MM.1S (cell line): Measurements from ENCODE around the gene HIVEP1.

Source experiments
- DNase-seq: peaks from one replicate; pipeline ENCODE4 v3.0.0-alpha.2; 2015
- H2AFZ ChIP-seq: fragments of 300-600 bp; sonication (generic); 2 replicates; pipeline ENCODE4 v1.6.0; 2016; ENCODE audit warnings: antibody characterized with exemption, low read length
- H3F3A ChIP-seq: fragments of 300-600 bp; sonication (generic); 2 replicates; pipeline ENCODE4 v1.6.1; 2016; ENCODE audit warnings: mild to moderate bottlenecking, antibody characterized with exemption, low read length, moderate library complexity, mixed read lengths; ENCODE audit not compliant: insufficient read depth
- H3K27ac ChIP-seq: fragments of 300-600 bp; sonication (generic); 2 replicates; pipeline ENCODE4 v1.5.1; 2016; ENCODE audit warnings: mild to moderate bottlenecking, low read length
- H3K27me3 ChIP-seq: fragments of 300-600 bp; sonication (generic); replicated peaks from 2 replicates; pipeline ENCODE4 v1.6.0; 2016; ENCODE audit warnings: low read length; ENCODE audit not compliant: insufficient read depth
- H3K36me3 ChIP-seq: fragments of 300-600 bp; sonication (generic); replicated peaks from 2 replicates; pipeline ENCODE4 v1.6.1; 2016; ENCODE audit warnings: mild to moderate bottlenecking, low read length, mixed read lengths; ENCODE audit not compliant: insufficient read depth
- H3K4me1 ChIP-seq: fragments of 300-600 bp; sonication (generic); 2 replicates; pipeline ENCODE4 v1.6.1; 2016; ENCODE audit warnings: low read length, mixed read lengths
- H3K4me2 ChIP-seq: fragments of 300-600 bp; sonication (generic); 2 replicates; pipeline ENCODE4 v1.6.0; 2016; ENCODE audit warnings: low read depth, low read length
- H3K4me3 ChIP-seq: fragments of 300-600 bp; sonication (generic); 2 replicates; pipeline ENCODE4 v1.5.1; 2016; ENCODE audit warnings: low read length, mixed read lengths
- H3K79me2 ChIP-seq: fragments of 300-600 bp; sonication (generic); 2 replicates; pipeline ENCODE4 v1.6.1; 2016; ENCODE audit warnings: mixed run types, low read length, mixed read lengths
- H3K9ac ChIP-seq: fragments of 300-600 bp; sonication (generic); 2 replicates; pipeline ENCODE4 v1.6.1; 2016; ENCODE audit warnings: low read length, mixed read lengths
- H3K9me2 ChIP-seq: fragments of 300-600 bp; sonication (generic); replicated peaks from 2 replicates; pipeline ENCODE4 v1.6.1; 2016; ENCODE audit warnings: mild to moderate bottlenecking, low read length, mixed read lengths; ENCODE audit not compliant: insufficient read depth
- H3K9me3 ChIP-seq: fragments of 300-600 bp; sonication (generic); replicated peaks from 2 replicates; pipeline ENCODE4 v1.6.1; 2016; ENCODE audit warnings: mild to moderate bottlenecking, low read length, mixed read lengths; ENCODE audit not compliant: insufficient read depth
- H4K20me1 ChIP-seq: fragments of 300-600 bp; sonication (generic); 2 replicates; pipeline ENCODE4 v1.6.1; 2016; ENCODE audit warnings: mild to moderate bottlenecking, low read length, moderate library complexity, mixed read lengths; ENCODE audit not compliant: insufficient read depth
- CTCF ChIP-seq: fragments of 300-600 bp; sonication (generic); IDR thresholded peaks from 2 replicates; pipeline ENCODE4 v1.5.1; 2016; ENCODE audit warnings: antibody characterized with exemption, low read length, mixed read lengths
- EZH2 ChIP-seq: fragments of 300-600 bp; sonication (generic); optimal IDR thresholded peaks from 2 replicates; pipeline ENCODE3; 2017; ENCODE audit warnings: low read depth, mild to moderate bottlenecking, antibody characterized with exemption, low read length, mixed read lengths
- EZH2phosphoT487 ChIP-seq: fragments of 300-600 bp; sonication (generic); IDR thresholded peaks from 2 replicates; pipeline ENCODE4 v1.6.1; 2018; ENCODE audit warnings: antibody characterized with exemption, low read length

HIVEP1 gene

GRCh38 chr6:12113190-12113577 lies 101.1 kb downstream of the HIVEP1 start:
- H3K27me3 ChIP-seq, result no peaks in the 10 kb centered on the region
- H3K4me1 ChIP-seq, result peaks cover 32% of the 10 kb centered on the region
- H3K79me2 ChIP-seq, result peaks cover 20% of the 10 kb centered on the region
- no peak overlapping the region for H2AFZ ChIP-seq
- no peak overlapping the region for H3K27ac ChIP-seq
- H3K9me3 ChIP-seq, result no peaks in the 10 kb centered on the region
- H3K36me3 ChIP-seq, result no peaks in the 10 kb centered on the region
- H3K9me2 ChIP-seq, result no peaks in the 10 kb centered on the region
- TF ChIP-seq EZH2phosphoT487 (no peak), CTCF (no peak)
- peaks cover 14% of the 10 kb centered on the region for H3F3A ChIP-seq
- H3K4me3 ChIP-seq, result no peak overlapping the region
- no peak overlapping the region for H3K4me2 ChIP-seq
- no peak overlapping the region for H3K9ac ChIP-seq
- no peak for DNase-seq
- no peaks in the 10 kb centered on the region for H4K20me1 ChIP-seq

GRCh38 chr6:12114055-12114503 lies 102.0 kb downstream of the HIVEP1 start:
- Histone ChIP-seq H3K27me3 (no peaks in the 10 kb centered on the region), H2AFZ (no peak overlapping the region), H3F3A (peaks cover 23% of the 10 kb centered on the region), H3K9me2 (no peaks in the 10 kb centered on the region), H3K4me1 (peaks cover 40% of the 10 kb centered on the region), H3K4me3 (no peak overlapping the region), H3K79me2 (peaks cover 20% of the 10 kb centered on the region), H3K36me3 (no peaks in the 10 kb centered on the region), H3K9me3 (no peaks in the 10 kb centered on the region), H3K4me2 (no peak overlapping the region), H3K27ac (no peak overlapping the region), H4K20me1 (no peaks in the 10 kb centered on the region), H3K9ac (no peak overlapping the region)
- TF ChIP-seq EZH2 (no peak), EZH2phosphoT487 (no peak), CTCF (no peak)
- no peak for DNase-seq

GRCh38 chr6:12115001-12115400 lies 102.9 kb downstream of the HIVEP1 start:
- no peak overlapping the region for H3K4me2 ChIP-seq
- no peak for TF ChIP-seq EZH2
- TF ChIP-seq CTCF, result no peak
- TF ChIP-seq EZH2phosphoT487, result no peak
- no peaks in the 10 kb centered on the region for H3K9me2 ChIP-seq
- H4K20me1 ChIP-seq, result no peaks in the 10 kb centered on the region
- peaks cover 20% of the 10 kb centered on the region for H3K79me2 ChIP-seq
- H3K4me1 ChIP-seq, result peaks cover 39% of the 10 kb centered on the region
- H3K9ac ChIP-seq, result no peak overlapping the region
- H3K9me3 ChIP-seq, result no peaks in the 10 kb centered on the region
- H3K36me3 ChIP-seq, result no peaks in the 10 kb centered on the region
- H3K27ac ChIP-seq, result no peak overlapping the region
- no peak overlapping the region for H2AFZ ChIP-seq
- no peaks in the 10 kb centered on the region for H3K27me3 ChIP-seq
- peaks cover 15% of the 10 kb centered on the region for H3F3A ChIP-seq
- H3K4me3 ChIP-seq, result no peak overlapping the region
- DNase-seq, result no peak
